Endometrial microvascular endothelial cells (primary cell): ENCODE data around the gene IL17RB. TPM values are rescaled to one million over a fixed set of nuclear protein-coding genes. Genes with fewer than 3 reads are reported as not detected.

Experiments
- in situ Hi-C: cut with HindIII; loops from 2 replicates; pipeline ENCODE4 v1.10.0; 2017; ENCODE audit warnings: low sequenced_read_pairs, low pct_unique_long_range_greater_than_20kb; ENCODE audit errors: inconsistent ontology term
- total RNA-seq: library from RNA; depleted of rRNA; stranded (reverse); fragments of >200 nt; gene quantifications from one replicate; pipeline ENCODE4 v1.2.3, GENCODE V29; 2015; ENCODE audit errors: inconsistent ontology term

The IL17RB gene
- total RNA-seq, 1 donor from 2014 or later, result not detected

DNA sequence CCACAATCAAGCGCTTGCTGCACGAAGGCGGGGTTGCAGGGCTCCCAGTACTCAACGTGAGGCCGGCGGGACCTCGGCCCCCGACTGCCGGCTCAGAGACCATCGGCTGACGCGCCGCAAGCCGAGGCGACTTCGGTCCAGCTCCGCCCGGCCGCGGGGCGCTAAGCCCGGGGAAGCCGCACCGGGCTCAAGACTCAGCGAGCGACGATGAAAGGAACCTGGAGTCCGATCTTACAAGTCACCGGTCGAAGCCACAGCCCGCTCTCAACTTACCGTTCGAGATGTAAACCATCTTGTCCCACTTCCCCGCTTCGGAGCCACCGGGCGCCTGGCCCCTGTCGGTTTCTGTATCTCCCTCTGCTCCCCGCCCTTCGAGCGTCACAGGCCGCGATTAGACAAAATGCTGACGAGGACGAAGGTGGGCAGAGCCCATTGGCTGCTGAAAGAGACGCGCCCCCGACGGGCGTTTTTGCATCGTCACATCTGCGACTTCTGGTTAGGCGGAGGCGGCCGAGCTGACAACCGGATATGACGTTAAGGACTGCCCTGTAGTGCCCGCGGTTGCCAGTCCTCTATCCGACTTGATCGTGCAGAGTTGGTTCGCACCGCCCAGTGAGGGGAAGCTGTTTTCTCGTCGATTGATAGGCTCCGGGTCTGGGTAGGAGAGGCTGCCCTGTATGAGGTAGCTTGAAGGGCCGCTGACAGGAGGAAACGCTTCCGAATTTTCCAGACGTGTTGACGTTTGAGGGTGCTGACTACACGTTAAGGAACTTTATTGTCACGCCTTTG is 45.3 kb downstream of the IL17RB start, which contains the start of gene SELENOK:
TSS of gene SELENOK (minus strand) at position 363 of the 789 bp plus-strand sequence.
- in situ Hi-C loops, result no loop called here

DNA sequence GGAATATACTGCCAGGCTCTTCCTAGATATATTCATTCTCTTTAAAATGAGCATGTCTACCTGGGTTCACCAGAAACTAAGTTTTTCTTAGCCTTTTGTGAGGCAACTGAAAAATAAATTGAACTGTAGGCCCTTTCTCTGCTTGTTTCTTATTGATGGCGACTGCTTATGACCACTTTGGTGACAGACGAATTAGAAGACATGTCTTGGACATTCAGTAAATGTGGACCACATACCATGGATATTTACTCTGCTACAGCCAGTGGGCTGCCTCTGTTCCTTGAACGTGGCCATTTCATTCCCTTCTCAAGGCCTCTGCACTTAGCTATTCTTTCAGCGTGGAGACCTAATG is 45.9 kb downstream of the IL17RB start:
- in situ Hi-C loops, result no loop called here

DNA sequence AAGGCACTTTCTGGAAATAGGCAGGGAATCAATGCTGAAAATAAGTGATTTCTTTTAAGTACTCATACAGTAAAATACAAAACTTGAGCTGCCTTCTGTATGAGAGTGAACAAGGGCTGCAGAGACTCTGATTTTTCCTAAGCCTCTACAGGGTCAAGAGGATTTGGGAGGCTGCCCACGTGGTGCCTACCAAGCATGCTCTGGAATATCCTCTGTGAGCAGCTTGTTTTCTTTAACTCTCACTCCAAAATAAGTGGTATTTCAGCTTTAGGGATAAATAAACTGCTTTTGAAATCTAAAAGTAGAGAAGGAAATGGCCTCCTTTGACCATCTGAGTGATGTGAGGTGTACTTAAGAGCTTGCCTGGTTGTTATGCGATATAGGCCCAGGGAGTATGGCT is 53.4 kb downstream of the IL17RB start:
- in situ Hi-C loops, result no loop called here

DNA sequence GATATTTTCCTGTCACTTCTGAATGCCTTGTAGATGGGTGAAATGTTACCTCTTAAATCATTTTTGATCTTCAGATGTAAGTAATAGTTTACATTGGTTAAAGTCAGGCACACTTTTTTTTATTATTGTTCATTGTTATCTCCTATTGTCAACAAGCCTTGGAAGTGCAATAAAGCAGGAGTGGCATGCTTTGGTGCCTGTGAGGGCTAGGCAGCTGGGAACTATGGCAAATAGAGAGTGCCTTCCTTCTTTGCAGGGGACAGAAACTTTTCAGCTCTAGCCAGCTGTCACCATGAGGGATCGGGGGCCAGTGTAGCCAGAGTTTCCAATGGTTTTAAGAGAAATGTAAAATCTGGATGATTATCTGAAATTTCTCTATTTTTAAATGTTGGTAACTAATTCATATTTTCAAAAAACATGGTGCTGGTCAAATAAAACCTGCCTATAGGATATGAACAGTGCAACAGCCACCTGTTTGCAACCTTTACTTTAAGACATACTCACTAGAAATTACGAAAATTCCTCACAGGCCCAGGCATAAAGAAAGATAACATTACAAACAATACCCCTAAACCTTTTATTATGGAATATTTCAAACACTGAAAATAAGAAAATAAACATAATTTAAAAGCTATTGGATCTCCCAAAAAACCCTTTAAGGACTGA is 54.4 kb downstream of the IL17RB start:
- in situ Hi-C loops, result no loop called here

DNA sequence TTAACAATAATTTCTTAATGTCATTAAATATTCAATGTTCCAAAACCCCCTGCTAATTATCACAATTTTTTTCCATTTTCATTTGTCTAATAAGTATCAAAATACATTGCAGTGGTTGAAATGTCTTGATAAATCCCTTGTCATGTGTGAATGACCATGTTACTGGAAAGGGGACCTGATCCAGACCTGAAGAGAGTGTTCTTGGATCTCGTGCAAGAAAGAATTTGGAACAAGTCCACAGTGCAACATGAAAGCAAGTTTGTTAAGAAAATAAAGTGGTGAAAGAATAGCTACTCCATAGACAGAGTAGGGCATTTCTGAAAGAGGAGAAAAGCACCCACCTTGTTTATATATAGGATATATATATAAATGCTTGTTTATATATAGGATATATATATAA is 55.7 kb downstream of the IL17RB start:
- in situ Hi-C loops, result no loop called here

DNA sequence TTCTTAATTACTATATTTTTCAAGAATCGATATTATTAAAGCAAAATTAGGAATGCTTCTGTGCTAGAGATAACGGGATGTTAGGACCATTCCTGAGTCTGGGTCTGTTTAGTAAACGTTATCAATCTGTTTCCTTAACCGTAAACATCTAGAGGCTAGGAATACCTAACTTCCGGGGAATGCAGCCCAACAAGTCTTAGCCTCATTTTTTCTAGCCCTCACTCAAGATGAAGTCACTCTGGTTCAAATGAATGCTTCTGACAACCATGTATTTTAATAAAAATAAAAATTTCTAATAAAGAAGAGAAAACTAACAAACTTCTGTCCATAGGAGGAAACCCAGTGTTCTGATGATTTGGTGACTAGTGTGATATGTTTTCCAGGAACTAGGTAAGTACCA is 56.3 kb downstream of the IL17RB start:
- in situ Hi-C loops, result no loop called here

DNA sequence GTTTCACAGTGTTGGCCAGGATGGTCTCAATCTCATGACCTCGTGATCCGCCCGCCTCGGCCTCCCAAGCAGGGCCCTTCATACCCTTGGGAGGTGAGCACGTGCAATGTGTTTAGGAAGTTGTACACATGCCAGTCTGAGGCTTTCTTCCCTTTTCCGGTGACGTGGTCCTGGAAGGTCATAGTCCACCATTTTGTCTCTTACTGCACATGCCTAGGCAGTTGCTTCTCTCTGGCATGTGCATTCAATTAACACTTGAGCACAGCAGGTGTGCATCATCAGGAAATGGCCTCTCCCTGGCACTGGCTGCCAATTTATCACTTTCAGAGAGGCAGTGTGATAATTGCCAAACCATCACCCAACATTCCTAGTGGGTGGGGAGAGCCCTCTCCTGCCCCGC is 67.0 kb downstream of the IL17RB start:
- in situ Hi-C loops, result no loop called here

Other genes starting within 250 kb of the IL17RB start
- not detected for gene CHDH, start 149 bp upstream of the IL17RB start, total RNA-seq
- gene ACTR8, start 35.6 kb downstream of the IL17RB start, total RNA-seq, result 21.0 TPM
- 36.1 TPM for gene SELENOK, start 45.3 kb downstream of the IL17RB start, total RNA-seq